Kidney (tissue), 14 donors: ENCODE results near the gene PPP2R2D. TPM values are rescaled to one million over a fixed set of nuclear protein-coding genes. Genes with fewer than 3 reads are reported as not detected.
"Not testable (repeated sequence)": the region's sequence is repeated elsewhere in the genome, so short reads cannot be mapped to it uniquely, and the experiment has no call there.

Experiments
- DNase-seq, 5 donors: peaks; one replicate each; pipeline ENCODE4 v3.0.0-alpha.2; 2013 to 2020
- FAIRE-seq: peaks from 2 replicates; lab custom pipeline; 2012; peaks lifted over from hg19 to GRCh38; lab: Jason Lieb, UNC
- H3K27ac ChIP-seq, 2 donors: one replicate each; pipeline ENCODE4 v1.7.0; 2013; ENCODE audit warnings: low read depth in 2 of 2, low read length in 2 of 2, inconsistent platforms in 1 of 2
- H3K27me3 ChIP-seq: one replicate; pipeline ENCODE4 v1.7.1; 2013; ENCODE audit warnings: low read length, inconsistent platforms; ENCODE audit not compliant: control insufficient read depth, insufficient read depth
- H3K36me3 ChIP-seq, 3 donors: one replicate each; pipeline versions ENCODE4 v1.7.0 to v1.7.1; 2013; ENCODE audit warnings: low read length in 3 of 3, control low read depth in 1 of 3, inconsistent platforms in 1 of 3; ENCODE audit not compliant: insufficient read depth in 3 of 3, control insufficient read depth in 2 of 3
- H3K4me1 ChIP-seq, 3 donors: one replicate each; pipeline versions ENCODE4 v1.7.0 to v1.7.1; 2013; ENCODE audit warnings: low read length in 3 of 3, inconsistent platforms in 1 of 3, low read depth in 1 of 3; ENCODE audit not compliant: control insufficient read depth in 2 of 3, insufficient read depth in 2 of 3
- H3K4me3 ChIP-seq, 3 donors: one replicate each; pipeline versions ENCODE4 v1.7.0 to v1.8.1; 2013; ENCODE audit warnings: low read length in 3 of 3, control low read depth in 1 of 3, inconsistent platforms in 1 of 3
- H3K9ac ChIP-seq, 3 donors: one replicate each; pipeline versions ENCODE4 v1.7.0 to v1.7.1; 2013; ENCODE audit warnings: low read length in 3 of 3, control low read depth in 1 of 3, inconsistent platforms in 1 of 3
- H3K9me3 ChIP-seq, 3 donors: one replicate each; pipeline versions ENCODE4 v1.7.0 to v1.7.1; 2013; ENCODE audit warnings: low read length in 3 of 3, control low read depth in 1 of 3, inconsistent platforms in 1 of 3; ENCODE audit not compliant: control insufficient read depth in 2 of 3, insufficient read depth in 1 of 3
- intact Hi-C: fragments of 100-400 bp; cut with DNase I; formaldehyde crosslinking; loops from one replicate; pipeline ENCODE4 v1.11.1; 2022
- polyA plus RNA-seq: library from polyadenylated mRNA; stranded (reverse); fragments of 350-450 nt; fragmentation: Illumina TruSeq; extraction: RNeasy Lipid Tissue Mini Kit (QIAGEN cat#74804); gene quantifications from one replicate; pipeline ENCODE4 v1.2.3, GENCODE V29; 2014; ENCODE audit warnings: low read depth, low replicate concordance; ENCODE audit not compliant: insufficient read depth
- total RNA-seq: library from RNA; stranded (reverse); fragmentation: NEBNext Ultra II Directional; extraction: Animal tissue kit (Norgen Biotek cat#: 25700); gene quantifications from one replicate; pipeline ENCODE4 v1.2.1, GENCODE V29; 2021
- TF ChIP-seq, protein P1 (sequence below): IDR thresholded peaks from 3 replicates; pipeline ENCODE4 v1.5.1; 2012; ENCODE audit warnings: mild to moderate bottlenecking, moderate library complexity, borderline replicate concordance; ENCODE audit not compliant: insufficient read depth; ENCODE audit errors: extremely low read depth
- donor health status: control.
- donor health status: control.
- donor health status: control.
- donor health status: control.
- donor health status: control.
- donor health status: DM: yes; HTN: yes; CAD: no.
- donor health status: Normal renal cell carcinoma (clear cell type).

Gene PPP2R2D
- total and polyA plus RNA-seq, 2 donors from 2014 or later, result 28.3 to 34.8 TPM

DNA sequence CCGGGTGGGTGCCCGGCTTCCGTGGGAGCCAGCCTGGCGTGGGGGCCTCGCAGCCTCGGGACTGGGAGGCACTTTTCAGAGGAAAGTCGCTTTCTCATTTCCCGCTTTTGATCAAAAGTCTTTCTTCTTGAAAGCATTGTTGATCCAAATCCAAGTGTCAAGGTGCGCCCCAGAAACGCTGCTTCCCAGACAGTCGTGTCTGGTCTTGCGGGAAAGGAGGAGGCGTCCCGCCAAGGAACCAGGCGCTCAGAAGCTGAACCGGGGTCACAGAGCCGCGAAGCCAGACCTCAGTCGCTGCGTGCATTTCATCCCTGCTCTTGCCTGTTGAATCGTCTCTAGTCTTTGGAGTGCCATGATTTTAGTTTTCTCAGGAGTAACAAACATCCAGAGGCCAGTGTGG, 82.0 kb downstream of the PPP2R2D start:
- DNase-seq (no peak), FAIRE-seq (no peak)
- intact Hi-C loops, result no loop called here
- Histone ChIP-seq H3K9me3 (no peaks in the 10 kb centered on the region), H3K27ac (no peak overlapping the region), H3K9ac (peak overlapping the region in 1 of 3 donors; percentile 19), H3K27me3 (no peaks in the 10 kb centered on the region), H3K4me1 (peaks cover 0 to 13% (median 5%) of the 10 kb centered on the region in 3 donors), H3K4me3 (peak overlapping the region in 1 of 3 donors; percentile 47), H3K36me3 (no peaks in the 10 kb centered on the region)
- TF ChIP-seq, protein P1, sequence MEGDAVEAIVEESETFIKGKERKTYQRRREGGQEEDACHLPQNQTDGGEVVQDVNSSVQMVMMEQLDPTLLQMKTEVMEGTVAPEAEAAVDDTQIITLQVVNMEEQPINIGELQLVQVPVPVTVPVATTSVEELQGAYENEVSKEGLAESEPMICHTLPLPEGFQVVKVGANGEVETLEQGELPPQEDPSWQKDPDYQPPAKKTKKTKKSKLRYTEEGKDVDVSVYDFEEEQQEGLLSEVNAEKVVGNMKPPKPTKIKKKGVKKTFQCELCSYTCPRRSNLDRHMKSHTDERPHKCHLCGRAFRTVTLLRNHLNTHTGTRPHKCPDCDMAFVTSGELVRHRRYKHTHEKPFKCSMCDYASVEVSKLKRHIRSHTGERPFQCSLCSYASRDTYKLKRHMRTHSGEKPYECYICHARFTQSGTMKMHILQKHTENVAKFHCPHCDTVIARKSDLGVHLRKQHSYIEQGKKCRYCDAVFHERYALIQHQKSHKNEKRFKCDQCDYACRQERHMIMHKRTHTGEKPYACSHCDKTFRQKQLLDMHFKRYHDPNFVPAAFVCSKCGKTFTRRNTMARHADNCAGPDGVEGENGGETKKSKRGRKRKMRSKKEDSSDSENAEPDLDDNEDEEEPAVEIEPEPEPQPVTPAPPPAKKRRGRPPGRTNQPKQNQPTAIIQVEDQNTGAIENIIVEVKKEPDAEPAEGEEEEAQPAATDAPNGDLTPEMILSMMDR, result no peak

- no peaks in the 10 kb centered on the region for H3K36me3 ChIP-seq
- H3K4me1 ChIP-seq, result peaks cover 0 to 7% (median 3%) of the 10 kb centered on the region in 3 donors
- DNase-seq (no peak), FAIRE-seq (no peak)
- no peak overlapping the region for H3K4me3 ChIP-seq
- intact Hi-C loops, result no loop called here
- H3K9me3 ChIP-seq, result no peaks in the 10 kb centered on the region
- no peaks in the 10 kb centered on the region for H3K27me3 ChIP-seq
- H3K9ac ChIP-seq, result no peak overlapping the region
- TF ChIP-seq, protein P1, result no peak
- no peak overlapping the region for H3K27ac ChIP-seq
Observed at GRCh38 chr10:131983780-131984179, 83.0 kb downstream of the PPP2R2D start.

GRCh38 chr10:131986851-131987250, 86.0 kb downstream of the PPP2R2D start:
- intact Hi-C loops, DNase-seq, H3K27ac ChIP-seq, H3K4me3 ChIP-seq, H3K27me3 ChIP-seq, FAIRE-seq, H3K9me3 ChIP-seq, H3K4me1 ChIP-seq, H3K36me3 ChIP-seq, H3K9ac ChIP-seq: not testable (repeated sequence)

DNA sequence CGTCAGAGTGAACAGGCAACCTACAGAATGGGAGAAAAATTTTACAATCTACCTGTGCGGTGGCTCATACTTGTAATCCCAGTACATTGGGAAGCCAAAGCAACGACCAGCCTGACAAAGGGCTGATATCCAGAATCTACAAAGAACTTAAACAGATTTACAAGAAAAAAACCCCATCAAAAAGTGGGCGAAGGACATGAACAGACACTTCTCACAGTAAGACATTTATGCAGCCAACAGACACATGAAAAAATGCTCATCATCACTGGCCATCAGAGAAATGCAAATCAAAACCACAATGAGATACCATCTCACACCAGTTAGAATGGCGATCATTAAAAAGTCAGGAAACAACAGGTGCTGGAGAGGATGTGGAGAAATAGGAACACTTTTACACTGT, 86.5 kb downstream of the PPP2R2D start:
- H3K9me3 ChIP-seq, intact Hi-C loops, H3K27ac ChIP-seq, DNase-seq, H3K4me3 ChIP-seq, H3K4me1 ChIP-seq, H3K36me3 ChIP-seq, FAIRE-seq, H3K27me3 ChIP-seq, H3K9ac ChIP-seq: not testable (repeated sequence)

- H3K9ac ChIP-seq, result not testable (repeated sequence)
Observed at GRCh38 chr10:131987786-131988185, 87.0 kb downstream of the PPP2R2D start.

More at GRCh38 chr10:131987786-131988185, 87.0 kb downstream of the PPP2R2D start:
- H3K27ac ChIP-seq, intact Hi-C loops, H3K27me3 ChIP-seq, H3K36me3 ChIP-seq, H3K4me1 ChIP-seq, FAIRE-seq, DNase-seq, H3K9me3 ChIP-seq, H3K4me3 ChIP-seq: not testable (repeated sequence)
